ENCODE results near the gene ANTKMT.

Gene ANTKMT

GRCh38 chr16:674968-675883 is 45.7 kb upstream of the ANTKMT start, which contains the start of gene RHBDL1:
TSS of gene RHBDL1 (plus strand) at chr16:675671. CDS start at chr16:675791, 120 bp downstream.
- no peak for TF ChIP-seq CTCF (conservative IDR thresholded peaks at IDR 0.05)
- peak within 1 kb of the TSS; percentile 62 for H3K27ac ChIP-seq

GRCh38 chr16:675884-676564 is 44.9 kb upstream of the ANTKMT start:
- peak overlapping the region; percentile 62 for H3K27ac ChIP-seq
- no peak for TF ChIP-seq CTCF (conservative IDR thresholded peaks at IDR 0.05)

GRCh38 chr16:676565-676902 is 44.4 kb upstream of the ANTKMT start:
- peak overlapping the region; percentile 62; the same call in 1 of the 2 replicates for H3K27ac ChIP-seq
- no peak for TF ChIP-seq CTCF (conservative IDR thresholded peaks at IDR 0.05)

- no peak overlapping the region for H3K27ac ChIP-seq
- no peak for TF ChIP-seq CTCF (conservative IDR thresholded peaks at IDR 0.05)
Observed at GRCh38 chr16:676913-677312, 44.0 kb upstream of the ANTKMT start.

- TF ChIP-seq CTCF (conservative IDR thresholded peaks at IDR 0.05), result no peak
Observed at GRCh38 chr16:677316-678190, 43.4 kb upstream of the ANTKMT start.

GRCh38 chr16:678209-678857 is 42.6 kb upstream of the ANTKMT start:
- no peak for TF ChIP-seq CTCF (conservative IDR thresholded peaks at IDR 0.05)
- H3K27ac ChIP-seq, result peak overlapping the region; percentile 91

More at GRCh38 chr16:677316-678190, 43.4 kb upstream of the ANTKMT start:
- H3K27ac ChIP-seq, result no peak overlapping the region
